Osteoblast (primary cell): ENCODE results near the gene AFM. TPM values are rescaled to one million over a fixed set of nuclear protein-coding genes. Genes with fewer than 3 reads are reported as not detected.

Experiments used
- DNase-seq: peaks from one replicate; pipeline ENCODE4 v3.0.0; 2011; ENCODE audit warnings: low spot score, mixed read lengths; ENCODE audit not compliant: insufficient read length; ENCODE audit errors: missing footprints
- H2AFZ ChIP-seq: 2 replicates; pipeline ENCODE4 v1.6.0; 2011; ENCODE audit warnings: mild to moderate bottlenecking, low read length
- H3K27ac ChIP-seq: 2 replicates; pipeline ENCODE4 v1.5.1; 2011; ENCODE audit warnings: mild to moderate bottlenecking, low read depth, low read length, moderate library complexity
- H3K27me3 ChIP-seq: 2 replicates; pipeline ENCODE4 v1.6.0; 2012; ENCODE audit warnings: mild to moderate bottlenecking, control low read depth, inconsistent platforms, low read length, moderate library complexity; ENCODE audit not compliant: insufficient read depth
- H3K36me3 ChIP-seq: 2 replicates; pipeline ENCODE4 v1.5.1; 2011; ENCODE audit warnings: mild to moderate bottlenecking, low read length, control low read depth, moderate library complexity; ENCODE audit not compliant: insufficient read depth
- H3K4me1 ChIP-seq: 2 replicates; pipeline ENCODE4 v1.5.1; 2011; ENCODE audit warnings: mild to moderate bottlenecking, low read length, control low read depth, moderate library complexity; ENCODE audit not compliant: insufficient read depth
- H3K4me2 ChIP-seq: 2 replicates; pipeline ENCODE4 v1.6.0; 2011; ENCODE audit warnings: mild to moderate bottlenecking, low read length; ENCODE audit not compliant: insufficient read depth
- H3K4me3 ChIP-seq: fragments of 200-600 bp; sonication (generic); 3 replicates; pipeline ENCODE4 v1.5.1; 2012; ENCODE audit warnings: mild to moderate bottlenecking, low read length, inconsistent platforms; ENCODE audit not compliant: insufficient read depth
- H3K79me2 ChIP-seq: 2 replicates; pipeline ENCODE4 v1.6.0; 2012; ENCODE audit warnings: mild to moderate bottlenecking, low read length, control low read depth, inconsistent platforms; ENCODE audit not compliant: insufficient read depth
- H3K9me3 ChIP-seq: 2 replicates; pipeline ENCODE4 v1.5.1; 2011; ENCODE audit warnings: low read depth, low read length, control low read depth
- H4K20me1 ChIP-seq: 2 replicates; pipeline ENCODE4 v1.6.0; 2012; ENCODE audit warnings: mild to moderate bottlenecking, low read length, control low read depth; ENCODE audit not compliant: insufficient read depth
- total RNA-seq: library from RNA; depleted of rRNA; stranded (reverse); fragments of >200 nt; gene quantifications from 2 replicates; pipeline ENCODE4 v1.2.3, GENCODE V29; 2012
- TF ChIP-seq, protein P1 (sequence below): IDR thresholded peaks from 2 replicates; pipeline ENCODE4 v1.5.1; 2011; ENCODE audit warnings: mild to moderate bottlenecking, low read depth, low read length, moderate library complexity; ENCODE audit errors: extremely low read depth

The AFM gene
- total RNA-seq, 1 donor, result not detected

DNA sequence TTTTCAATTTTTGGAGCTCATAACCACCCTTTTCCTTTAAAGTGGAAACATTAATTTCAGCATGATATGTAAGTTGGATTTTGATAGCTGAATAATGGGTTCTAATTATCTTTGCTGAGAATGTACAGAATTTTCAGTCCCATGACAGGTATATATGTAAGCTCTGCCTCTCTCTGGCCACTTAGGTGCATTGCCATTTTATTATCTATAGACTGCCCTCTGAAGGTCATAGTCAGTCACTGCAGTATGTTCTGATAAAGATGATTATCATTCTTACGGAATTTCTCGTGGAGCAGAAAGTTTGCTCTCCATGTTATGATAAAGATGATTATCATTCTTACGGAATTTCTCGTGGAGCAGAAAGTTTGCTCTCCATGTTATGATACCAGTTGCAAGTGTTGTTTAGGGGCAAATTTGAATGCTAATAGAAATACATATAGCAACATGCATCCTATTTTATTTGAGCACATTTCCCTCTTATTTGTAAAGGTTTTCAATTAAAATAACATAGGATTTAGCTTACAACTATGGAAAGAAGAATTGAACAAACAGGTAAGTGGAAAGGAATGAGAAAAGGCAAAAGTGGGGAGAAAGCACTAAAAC lies 35.1 kb upstream of the AFM start:
- no peaks in the 10 kb centered on the region for H4K20me1 ChIP-seq
- DNase-seq, result no peak
- no peak overlapping the region for H3K4me2 ChIP-seq
- H3K9me3 ChIP-seq, result no peaks in the 10 kb centered on the region
- H3K79me2 ChIP-seq, result no peaks in the 10 kb centered on the region
- H3K27me3 ChIP-seq, result peaks cover 12% of the 10 kb centered on the region
- no peak overlapping the region for H2AFZ ChIP-seq
- peaks cover 24% of the 10 kb centered on the region for H3K4me1 ChIP-seq
- no peaks in the 10 kb centered on the region for H3K36me3 ChIP-seq
- H3K4me3 ChIP-seq, result no peak overlapping the region
- H3K27ac ChIP-seq, result no peak overlapping the region
- TF ChIP-seq, protein P1, sequence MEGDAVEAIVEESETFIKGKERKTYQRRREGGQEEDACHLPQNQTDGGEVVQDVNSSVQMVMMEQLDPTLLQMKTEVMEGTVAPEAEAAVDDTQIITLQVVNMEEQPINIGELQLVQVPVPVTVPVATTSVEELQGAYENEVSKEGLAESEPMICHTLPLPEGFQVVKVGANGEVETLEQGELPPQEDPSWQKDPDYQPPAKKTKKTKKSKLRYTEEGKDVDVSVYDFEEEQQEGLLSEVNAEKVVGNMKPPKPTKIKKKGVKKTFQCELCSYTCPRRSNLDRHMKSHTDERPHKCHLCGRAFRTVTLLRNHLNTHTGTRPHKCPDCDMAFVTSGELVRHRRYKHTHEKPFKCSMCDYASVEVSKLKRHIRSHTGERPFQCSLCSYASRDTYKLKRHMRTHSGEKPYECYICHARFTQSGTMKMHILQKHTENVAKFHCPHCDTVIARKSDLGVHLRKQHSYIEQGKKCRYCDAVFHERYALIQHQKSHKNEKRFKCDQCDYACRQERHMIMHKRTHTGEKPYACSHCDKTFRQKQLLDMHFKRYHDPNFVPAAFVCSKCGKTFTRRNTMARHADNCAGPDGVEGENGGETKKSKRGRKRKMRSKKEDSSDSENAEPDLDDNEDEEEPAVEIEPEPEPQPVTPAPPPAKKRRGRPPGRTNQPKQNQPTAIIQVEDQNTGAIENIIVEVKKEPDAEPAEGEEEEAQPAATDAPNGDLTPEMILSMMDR, result peak; percentile 83

DNA sequence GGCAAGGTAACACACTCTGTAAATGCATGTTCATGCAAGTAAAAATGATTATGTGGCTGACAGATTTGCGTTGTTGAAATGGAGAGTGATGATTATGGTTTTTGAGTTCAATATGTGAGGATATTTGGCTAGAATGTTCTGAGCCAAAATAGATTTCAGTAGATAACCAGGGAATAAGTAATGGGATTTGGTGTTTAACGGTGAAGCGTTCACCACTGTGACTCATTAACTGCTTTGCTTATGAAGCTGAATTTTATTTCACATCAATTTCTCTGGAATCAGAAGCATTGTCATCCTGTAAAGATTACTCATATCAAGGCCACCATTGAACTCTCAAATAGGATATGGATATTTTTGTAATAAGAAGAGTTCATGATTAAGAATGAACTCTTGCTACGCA lies 33.9 kb upstream of the AFM start:
- no peaks in the 10 kb centered on the region for H3K9me3 ChIP-seq
- TF ChIP-seq, protein P1, result no peak
- no peaks in the 10 kb centered on the region for H3K79me2 ChIP-seq
- no peaks in the 10 kb centered on the region for H3K36me3 ChIP-seq
- H3K27me3 ChIP-seq, result peaks cover 10% of the 10 kb centered on the region
- H4K20me1 ChIP-seq, result no peaks in the 10 kb centered on the region
- no peak overlapping the region for H3K4me2 ChIP-seq
- H3K4me3 ChIP-seq, result no peak overlapping the region
- H2AFZ ChIP-seq, result no peak overlapping the region
- DNase-seq, result no peak
- peak overlapping the region; percentile 0 for H3K27ac ChIP-seq
- peaks cover 22% of the 10 kb centered on the region for H3K4me1 ChIP-seq

DNA sequence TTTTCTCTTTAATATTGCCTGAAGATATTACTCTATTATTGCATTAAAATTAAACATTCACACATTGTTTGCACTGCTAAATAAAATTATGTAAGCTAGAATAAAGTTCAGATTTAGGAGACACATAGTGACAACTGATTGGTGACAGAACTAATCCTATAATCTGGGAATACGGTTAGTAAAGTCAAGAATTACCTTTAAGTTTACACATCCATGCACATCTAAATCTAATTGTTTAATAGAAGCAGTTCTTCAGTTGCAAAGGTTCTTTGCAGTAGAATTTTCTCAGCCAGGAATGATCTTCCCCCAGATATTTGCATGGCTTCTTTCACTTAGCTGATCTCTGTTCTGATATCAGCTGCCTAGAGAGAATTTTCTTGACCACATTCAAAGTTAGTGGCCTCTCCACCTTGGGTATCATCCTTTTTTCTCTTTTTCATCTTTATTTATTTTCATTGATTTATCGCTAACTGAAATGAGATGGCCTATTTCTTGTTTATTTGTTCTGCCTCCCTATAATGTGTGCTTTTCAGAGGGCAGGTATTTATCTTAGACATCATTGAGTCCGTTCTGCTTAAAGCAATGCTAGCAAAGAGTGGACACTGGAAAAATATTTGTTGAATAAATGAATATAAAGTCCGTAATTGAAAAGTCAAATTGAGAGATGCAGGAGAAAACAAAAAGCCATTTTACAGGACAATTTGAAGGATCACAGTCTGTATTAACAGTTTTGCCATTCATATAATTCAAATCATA lies 32.9 kb upstream of the AFM start:
- H3K36me3 ChIP-seq, result no peaks in the 10 kb centered on the region
- DNase-seq, result no peak
- H3K4me1 ChIP-seq, result peaks cover 22% of the 10 kb centered on the region
- no peak overlapping the region for H3K4me2 ChIP-seq
- no peaks in the 10 kb centered on the region for H4K20me1 ChIP-seq
- peaks cover 6% of the 10 kb centered on the region for H3K27me3 ChIP-seq
- no peak overlapping the region for H3K27ac ChIP-seq
- no peaks in the 10 kb centered on the region for H3K79me2 ChIP-seq
- TF ChIP-seq, protein P1, result no peak
- no peaks in the 10 kb centered on the region for H3K9me3 ChIP-seq
- H2AFZ ChIP-seq, result no peak overlapping the region
- H3K4me3 ChIP-seq, result no peak overlapping the region

DNA sequence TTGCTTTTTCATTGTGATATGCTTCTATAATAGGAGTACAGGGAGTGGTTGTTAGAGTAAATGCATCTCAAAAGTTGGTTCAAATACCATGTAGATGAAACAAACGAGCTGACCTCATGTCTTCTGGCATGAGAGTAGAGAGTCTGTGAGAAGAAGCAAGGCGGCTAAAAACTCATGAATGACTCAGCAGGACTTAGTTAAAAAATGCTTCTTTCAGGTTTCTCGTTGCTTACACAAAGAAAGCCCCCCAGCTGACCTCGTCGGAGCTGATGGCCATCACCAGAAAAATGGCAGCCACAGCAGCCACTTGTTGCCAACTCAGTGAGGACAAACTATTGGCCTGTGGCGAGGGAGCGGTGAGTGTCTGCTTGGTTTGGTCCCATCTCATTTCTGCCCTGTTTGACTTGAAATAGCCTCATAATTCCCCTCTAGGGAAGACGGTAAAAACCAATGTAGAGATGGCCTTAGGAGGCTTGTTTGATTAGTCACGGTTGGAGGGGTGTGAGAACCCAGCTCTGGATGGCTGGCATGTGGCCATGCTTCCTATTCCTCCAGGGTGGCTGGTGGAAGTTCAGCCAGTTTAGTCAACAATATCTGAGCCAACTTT lies 31.0 kb upstream of the AFM start:
- no peaks in the 10 kb centered on the region for H3K9me3 ChIP-seq
- H2AFZ ChIP-seq, result peak overlapping the region; percentile 93
- H3K4me1 ChIP-seq, result peaks cover 22% of the 10 kb centered on the region
- no peaks in the 10 kb centered on the region for H3K79me2 ChIP-seq
- H3K36me3 ChIP-seq, result no peaks in the 10 kb centered on the region
- no peaks in the 10 kb centered on the region for H3K27me3 ChIP-seq
- TF ChIP-seq, protein P1, result no peak
- peak overlapping the region; percentile 99 for H3K27ac ChIP-seq
- DNase-seq, result peak; percentile 39
- peak overlapping the region; percentile 89 for H3K4me2 ChIP-seq
- no peaks in the 10 kb centered on the region for H4K20me1 ChIP-seq
- peak overlapping the region; percentile 65 for H3K4me3 ChIP-seq
